ENCODE data around the gene MT1H.

GRCh38 chr16:56658327-56658875 is 11.2 kb upstream of the MT1H start:
- TF ChIP-seq, protein P1, sequence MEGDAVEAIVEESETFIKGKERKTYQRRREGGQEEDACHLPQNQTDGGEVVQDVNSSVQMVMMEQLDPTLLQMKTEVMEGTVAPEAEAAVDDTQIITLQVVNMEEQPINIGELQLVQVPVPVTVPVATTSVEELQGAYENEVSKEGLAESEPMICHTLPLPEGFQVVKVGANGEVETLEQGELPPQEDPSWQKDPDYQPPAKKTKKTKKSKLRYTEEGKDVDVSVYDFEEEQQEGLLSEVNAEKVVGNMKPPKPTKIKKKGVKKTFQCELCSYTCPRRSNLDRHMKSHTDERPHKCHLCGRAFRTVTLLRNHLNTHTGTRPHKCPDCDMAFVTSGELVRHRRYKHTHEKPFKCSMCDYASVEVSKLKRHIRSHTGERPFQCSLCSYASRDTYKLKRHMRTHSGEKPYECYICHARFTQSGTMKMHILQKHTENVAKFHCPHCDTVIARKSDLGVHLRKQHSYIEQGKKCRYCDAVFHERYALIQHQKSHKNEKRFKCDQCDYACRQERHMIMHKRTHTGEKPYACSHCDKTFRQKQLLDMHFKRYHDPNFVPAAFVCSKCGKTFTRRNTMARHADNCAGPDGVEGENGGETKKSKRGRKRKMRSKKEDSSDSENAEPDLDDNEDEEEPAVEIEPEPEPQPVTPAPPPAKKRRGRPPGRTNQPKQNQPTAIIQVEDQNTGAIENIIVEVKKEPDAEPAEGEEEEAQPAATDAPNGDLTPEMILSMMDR (IDR thresholded peaks at IDR 0.05): no peak
- no peak for TF ChIP-seq POLR2A (IDR thresholded peaks at IDR 0.05)

Measured in esophagus squamous epithelium (tissue), 4 donors.